Measurements from ENCODE around the gene CRIP2. TPM values are rescaled to one million over a fixed set of nuclear protein-coding genes. Genes with fewer than 3 reads are reported as not detected.

The CRIP2 gene
- total and polyA plus RNA-seq, 2 of the 8 experiments (the other 6 are each of a cell fraction or from before 2014, with no cell fraction given): 4.2 to 13.5 TPM

GRCh38 chr14:105517096-105517495 is 42.5 kb downstream of the CRIP2 start:
- peaks cover 0 to 2% (median 0%) of the 10 kb centered on the region in 4 experiments; a peak in 1 of 7 replicates for H3K27me3 ChIP-seq (replicated peaks in 1 of 4; ENCODE audit: control insufficient read depth in 3 of 4, extremely low read depth in 1 of 4, insufficient read depth in 3 of 4, low read length in 3 of 4)
- H2BK20ac ChIP-seq (ENCODE audit: low read length): no peak overlapping the region
- peaks cover 0 to 4% of the 10 kb centered on the region in 2 experiments; a peak in 2 of 4 replicates for H3K9me3 ChIP-seq (ENCODE audit: insufficient read depth in 2 of 2, low read depth in 1 of 2, low read length in 1 of 2)
- no peak overlapping the region for H3K56ac ChIP-seq (replicated peaks; ENCODE audit: insufficient read length, low read depth, low read length)
- H4K5ac ChIP-seq (ENCODE audit: insufficient read length, low read depth, low read length): no peak overlapping the region
- no peak overlapping the region for H4K8ac ChIP-seq (ENCODE audit: extremely low read depth, insufficient read depth, low read length)
- H2BK15ac ChIP-seq (ENCODE audit: low read length): no peak overlapping the region
- H4K20me1 ChIP-seq (replicated peaks in 1 of 2; ENCODE audit: control insufficient read depth in 1 of 2, insufficient read depth in 2 of 2, low read length in 2 of 2): no peaks in the 10 kb centered on the region
- no peak for FAIRE-seq
- H3K14ac ChIP-seq (ENCODE audit: insufficient read length): no peak overlapping the region
- H2BK5ac ChIP-seq (ENCODE audit: low read depth, low read length): no peak overlapping the region
- POLR2A ChIA-PET (ENCODE audit: partially characterized antibody): no interaction called here
- no peak overlapping the region for H3K27ac ChIP-seq (ENCODE audit: low read depth, low read length)
- no peak overlapping the region for H4K91ac ChIP-seq (replicated peaks; ENCODE audit: insufficient read length, low read length)
- H3K4me2 ChIP-seq (ENCODE audit: insufficient read depth in 1 of 2, low read depth in 2 of 2, low read length in 2 of 2): no peak overlapping the region
- no peak for DNase-seq (ENCODE audit: low read depth in 1 of 2, low spot score in 2 of 2)
- CTCF ChIA-PET (ENCODE audit: partially characterized antibody): no interaction called here
- no peak overlapping the region for H3K23ac ChIP-seq (ENCODE audit: insufficient read length)
- no peak overlapping the region for H2BK12ac ChIP-seq (ENCODE audit: low read depth, low read length)
- H2BK120ac ChIP-seq (replicated peaks; ENCODE audit: low read depth, low read length): no peak overlapping the region
- H3K4me3 ChIP-seq (ENCODE audit: extremely low read depth in 1 of 4, insufficient read depth in 2 of 4, low read depth in 3 of 4, low read length in 4 of 4): no peak overlapping the region
- H3K79me1 ChIP-seq (ENCODE audit: low read depth, low read length): no peaks in the 10 kb centered on the region
- 75% methylated on average over 5 of the region's 5 CpGs; no CpG with 5 or more reads in 1 of the 2 experiments for WGBS, 2 experiments (ENCODE audit: extremely low coverage in 1 of 2, insufficient coverage in 1 of 2, insufficient read length in 1 of 2, insufficient replicate concordance in 2 of 2, low coverage in 1 of 2, low lambda C conversion rate in 2 of 2, missing lambda C conversion rate in 1 of 2)
- H3K23me2 ChIP-seq (ENCODE audit: low read depth, low read length): no peaks in the 10 kb centered on the region; the same call in 1 of the 2 replicates
- no peaks in the 10 kb centered on the region for H3K4me1 ChIP-seq (replicated peaks in 1 of 4; ENCODE audit: control insufficient read depth in 3 of 4, insufficient read depth in 4 of 4, low read length in 3 of 4)
- H3K79me2 ChIP-seq (ENCODE audit: control insufficient read depth in 1 of 2, insufficient read depth in 2 of 2, low read length in 2 of 2): no peaks in the 10 kb centered on the region
- H3K4ac ChIP-seq (replicated peaks; ENCODE audit: insufficient read length, low read depth, low read length): no peak overlapping the region
- H2AK5ac ChIP-seq (ENCODE audit: low read depth, low read length): no peak overlapping the region
- no peak overlapping the region for H3K18ac ChIP-seq (ENCODE audit: extremely low read depth, low read length)
- H3K9ac ChIP-seq (replicated peaks in 1 of 4; ENCODE audit: extremely low read depth in 1 of 4, low read depth in 3 of 4, low read length in 3 of 4): no peak overlapping the region
- TF ChIP-seq PHF8 (conservative IDR thresholded peaks at IDR 0.05; ENCODE audit: low read depth, low read length) (no peak), SRF (IDR thresholded peaks at IDR 0.05; ENCODE audit: low read depth, low read length) (no peak), CEBPB (IDR thresholded peaks at IDR 0.05; ENCODE audit: low read depth, low read length) (no peak), SP1 (IDR thresholded peaks at IDR 0.05; ENCODE audit: low read depth, low read length) (no peak), EGR1 (IDR thresholded peaks at IDR 0.05; ENCODE audit: borderline replicate concordance, low read depth, low read length) (no peak), RFX5 (IDR thresholded peaks at IDR 0.05; ENCODE audit: borderline replicate concordance, low read depth, low read length) (no peak), MAFK (IDR thresholded peaks at IDR 0.05; ENCODE audit: low read depth, low read length) (no peak), TEAD4 (IDR thresholded peaks at IDR 0.05; ENCODE audit: low read depth, low read length) (no peak), BACH1 (IDR thresholded peaks at IDR 0.05; ENCODE audit: low read length) (no peak), RXRA (IDR thresholded peaks at IDR 0.05; ENCODE audit: insufficient read depth, low read depth, low read length) (no peak), FOSL1 (IDR thresholded peaks at IDR 0.05; ENCODE audit: insufficient read depth, low read depth, low read length) (no peak), CHD2 (IDR thresholded peaks at IDR 0.05; ENCODE audit: low read length) (no peak), HDAC6 (IDR thresholded peaks at IDR 0.05; ENCODE audit: low read depth, low read length) (no peak), KDM5A (IDR thresholded peaks at IDR 0.05; ENCODE audit: low read length) (no peak)
- H2AFZ ChIP-seq (ENCODE audit: low read length): no peak overlapping the region
- H3K36me3 ChIP-seq (ENCODE audit: control insufficient read depth in 2 of 4, insufficient read depth in 4 of 4, low read length in 3 of 4): no peaks in the 10 kb centered on the region
